SIG-M5 treated with dmso at 0.1 percent for 504 hours (cell line): Measurements from ENCODE around the gene ACIN1.

ENCODE experiments used
- DNase-seq: peaks from one replicate; lab custom pipeline; 2025; ENCODE audit not compliant: unreplicated experiment; lab: John Stamatoyannopoulos, UW

Gene ACIN1

DNA sequence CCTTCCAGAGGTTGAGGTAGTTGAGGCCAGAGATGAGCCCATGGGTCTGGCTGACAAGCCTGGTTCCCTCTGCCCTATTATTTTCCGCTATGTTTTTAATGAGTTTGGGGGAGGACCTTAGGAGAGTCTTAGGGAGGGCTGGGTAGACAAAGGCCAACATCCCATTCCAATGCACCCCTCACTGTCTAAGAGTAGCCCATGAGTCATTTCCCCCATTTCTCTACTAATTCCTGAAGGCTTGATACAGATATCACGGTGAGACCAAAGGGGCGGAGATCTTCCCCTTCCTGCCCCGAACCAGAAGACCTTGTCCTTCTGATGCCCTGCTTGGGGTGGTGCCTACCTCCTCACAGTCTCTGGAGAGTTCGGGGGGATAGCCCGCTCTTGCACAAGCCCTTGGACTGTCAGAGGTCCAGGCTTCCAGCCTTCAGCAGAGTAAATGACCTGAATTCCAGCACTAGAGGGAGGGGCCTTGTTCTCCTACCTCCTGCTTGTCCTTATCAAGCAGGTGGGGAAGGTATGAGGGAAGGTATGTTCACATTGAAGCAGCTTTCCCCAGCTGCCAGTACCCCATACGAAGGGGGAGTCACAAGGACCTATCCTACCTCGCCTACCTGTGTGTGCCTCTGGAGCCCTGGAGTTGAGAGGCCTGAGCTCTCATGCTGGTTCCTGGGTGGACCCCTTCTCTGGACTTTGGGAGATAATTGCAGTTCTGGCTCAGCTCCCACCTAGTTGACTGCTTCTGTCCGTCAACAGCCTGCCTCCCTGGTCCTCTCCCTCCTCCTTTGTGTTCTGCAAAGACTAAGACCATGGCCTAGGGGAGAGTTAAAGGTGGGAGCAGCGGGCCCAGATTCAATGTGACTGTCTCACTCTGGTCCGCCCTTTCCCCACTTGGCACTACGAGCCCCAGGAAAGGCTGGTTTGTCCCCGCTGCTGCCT lies 49.2 kb downstream of the ACIN1 start:
- no peak for DNase-seq

DNA sequence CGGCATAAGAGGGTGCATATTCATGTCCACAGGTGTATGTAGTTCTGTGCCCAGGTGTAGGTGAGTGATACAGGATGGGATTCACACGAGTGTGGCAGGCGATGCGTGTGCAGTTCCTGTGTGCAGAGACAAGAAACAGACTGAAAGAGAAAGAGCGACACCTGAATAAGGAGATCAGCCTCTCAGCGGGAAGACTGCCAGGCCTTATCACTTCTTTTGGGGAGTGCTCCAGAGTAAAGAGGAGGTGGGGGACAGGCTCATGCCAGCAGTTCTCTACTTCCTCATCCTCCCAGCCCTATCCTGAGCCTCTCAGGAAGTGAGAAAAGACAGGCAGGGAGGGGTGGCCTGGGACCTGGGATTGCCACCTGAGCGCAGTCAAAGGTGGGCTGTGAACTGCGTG lies 50.1 kb downstream of the ACIN1 start:
- no peak for DNase-seq

GRCh38 chr14:23043754-23044153 lies 51.2 kb downstream of the ACIN1 start:
- no peak for DNase-seq

GRCh38 chr14:23043145-23043544 lies 51.8 kb downstream of the ACIN1 start:
- no peak for DNase-seq

- no peak for DNase-seq
These were observed 52.6 kb downstream of the ACIN1 start, which contains the start of gene PSMB11 for GRCh38 chr14:23042162-23042965. TSS of gene PSMB11 (plus strand) at chr14:23042212. CDS start at chr14:23042226, 14 bp downstream.

DNA sequence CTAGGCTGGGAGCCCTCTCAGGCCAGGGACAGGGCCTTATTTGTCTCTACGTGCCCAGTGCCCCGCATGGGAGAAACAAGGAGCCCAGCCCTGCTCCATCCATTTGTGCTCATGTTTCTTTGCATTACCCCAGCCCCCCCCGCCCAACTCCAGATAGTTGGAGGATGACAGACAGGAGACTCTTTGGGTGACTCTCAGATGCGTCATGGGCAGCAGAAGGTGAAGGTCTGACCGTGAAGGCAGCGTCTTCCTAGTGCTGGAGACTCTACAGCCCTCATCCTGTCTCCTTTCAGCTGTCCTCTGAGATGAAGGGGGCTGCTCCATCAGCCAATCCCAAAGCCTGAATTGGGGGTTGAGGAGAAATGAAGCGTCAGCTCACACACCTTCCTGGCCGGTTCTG lies 53.2 kb downstream of the ACIN1 start:
- DNase-seq: no peak

DNA sequence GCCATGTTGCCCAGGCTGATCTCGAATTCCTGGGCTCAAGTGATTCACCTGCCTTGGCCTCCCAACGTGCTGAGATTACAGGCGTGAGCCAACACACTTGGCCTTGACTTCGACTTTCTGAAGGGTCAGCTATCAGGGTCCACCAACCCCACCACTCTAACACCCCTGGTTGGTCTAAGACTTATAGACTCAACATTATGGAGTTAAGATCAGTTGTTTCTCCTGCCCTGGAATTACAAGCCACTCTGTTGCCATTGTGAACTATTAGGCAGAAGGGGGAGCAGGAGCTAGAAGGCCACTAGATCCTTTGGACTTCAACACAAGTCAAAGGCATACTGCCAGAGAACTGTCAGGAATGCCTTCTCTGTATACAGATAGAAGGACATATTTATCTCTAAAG lies 54.8 kb downstream of the ACIN1 start:
- DNase-seq: no peak

DNA sequence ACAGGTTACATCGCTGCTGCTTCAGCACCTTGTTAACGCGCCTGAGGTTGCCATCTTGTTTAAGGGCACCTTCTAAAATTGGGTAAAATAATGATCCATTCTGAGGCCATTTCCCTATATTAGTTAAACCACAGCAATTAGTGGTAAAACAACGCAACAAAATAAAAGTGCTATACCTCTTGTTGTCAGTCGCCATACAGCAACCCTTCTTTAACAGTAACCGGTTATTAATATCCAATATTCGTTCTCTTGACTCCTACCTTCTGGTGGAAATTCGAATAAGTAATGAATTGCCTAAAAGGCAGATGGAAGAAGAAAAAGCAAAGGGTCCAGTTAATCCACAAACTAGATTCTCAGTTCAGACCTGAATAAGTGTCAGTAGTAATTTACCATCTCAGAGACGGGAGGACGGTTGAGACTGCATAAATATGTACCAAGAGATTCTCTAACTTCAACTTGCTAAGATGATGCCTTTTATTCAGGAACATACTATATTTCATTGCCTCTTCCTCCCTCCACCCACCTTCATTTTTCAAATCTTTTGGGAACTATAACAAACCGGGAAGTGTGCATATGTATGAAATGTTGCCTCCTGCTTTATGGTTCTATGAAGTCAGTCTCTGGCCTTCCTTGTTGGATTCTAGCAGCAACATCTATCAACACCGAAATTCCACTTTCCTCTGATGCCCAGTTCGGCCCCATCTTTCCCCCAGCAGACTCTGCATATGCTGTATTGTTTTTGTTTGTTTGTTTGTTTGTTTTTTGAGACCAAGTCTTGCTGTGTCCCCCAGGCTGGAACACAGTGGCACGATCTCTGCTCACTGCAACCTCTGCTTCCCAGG lies 59.4 kb downstream of the ACIN1 start:
- no peak for DNase-seq

DNA sequence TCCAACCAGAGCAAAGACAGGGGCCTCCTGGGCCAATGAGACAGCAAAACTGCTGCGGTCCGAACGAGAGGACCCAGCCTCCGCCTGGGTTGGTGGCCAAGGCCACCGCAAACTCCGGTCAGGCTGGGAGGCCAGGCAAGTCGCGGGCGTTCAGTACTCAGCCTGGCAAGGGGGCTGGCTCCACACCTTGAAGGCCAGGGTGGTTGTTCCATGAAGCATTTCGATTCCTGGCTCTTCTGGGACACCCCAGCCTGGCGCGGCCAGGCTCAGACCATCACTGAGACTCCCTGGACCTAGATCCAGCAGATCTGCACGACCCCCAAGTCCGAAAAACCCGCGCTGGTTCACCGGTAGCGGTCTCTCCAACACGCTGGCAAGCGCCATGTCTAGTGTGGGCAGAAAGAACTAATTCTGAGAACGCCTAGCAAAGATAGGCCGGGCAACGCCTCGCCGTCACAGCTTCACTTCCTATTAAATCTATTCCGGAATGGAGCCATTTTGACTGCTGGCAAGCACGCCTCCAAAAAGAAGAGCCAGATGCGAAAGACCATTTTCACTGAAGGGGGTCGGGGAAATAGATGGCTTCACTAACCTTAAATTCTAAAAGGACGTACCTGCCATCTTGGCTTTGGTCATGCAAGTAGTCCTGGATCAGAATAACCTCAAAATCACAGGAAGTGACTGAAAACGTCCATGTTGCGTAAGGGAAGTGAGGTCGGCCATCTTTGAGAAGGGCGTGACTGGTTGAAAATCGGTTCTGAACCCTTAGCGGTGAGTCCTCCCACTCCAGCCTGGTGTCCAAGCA lies 60.2 kb downstream of the ACIN1 start, which contains the start of gene PSMB5:
PSMB5 (minus strand) TSS at position 403 of the 805 bp plus-strand sequence; CDS start at position 384, 19 bp downstream.
- DNase-seq: no peak

DNA sequence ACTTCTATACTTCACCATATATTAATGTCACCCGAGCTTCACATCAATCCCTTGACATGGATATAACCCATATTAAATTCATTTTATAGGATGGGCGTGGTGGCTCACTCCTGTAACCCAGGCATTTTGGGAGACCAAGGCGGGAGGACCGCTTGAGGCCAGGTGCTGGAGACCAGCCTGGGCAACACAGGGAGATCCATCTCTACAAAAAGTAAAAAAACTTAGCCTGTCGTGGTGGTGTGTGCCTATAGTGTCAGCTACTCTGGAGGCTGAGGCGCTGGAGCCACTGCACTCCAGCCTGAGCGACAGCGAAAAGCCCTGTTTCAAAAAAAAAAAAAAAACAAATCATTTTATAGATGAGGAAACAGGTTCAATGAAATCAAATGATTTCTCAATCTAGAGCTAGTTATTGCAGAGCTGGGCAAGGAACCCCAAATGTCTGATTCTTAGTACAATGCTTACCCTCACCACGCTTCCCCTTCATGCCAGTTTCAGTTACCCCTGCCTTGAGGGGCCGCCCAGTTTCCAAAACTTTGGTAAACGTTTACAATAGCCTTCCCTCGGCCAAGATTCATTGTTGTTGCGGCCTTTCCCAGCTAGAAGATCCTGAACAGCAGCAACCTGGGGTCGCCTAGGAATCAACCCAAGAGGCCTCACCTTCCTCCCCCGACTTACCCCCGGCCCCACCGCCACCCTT lies 61.0 kb downstream of the ACIN1 start:
- DNase-seq: no peak

DNA sequence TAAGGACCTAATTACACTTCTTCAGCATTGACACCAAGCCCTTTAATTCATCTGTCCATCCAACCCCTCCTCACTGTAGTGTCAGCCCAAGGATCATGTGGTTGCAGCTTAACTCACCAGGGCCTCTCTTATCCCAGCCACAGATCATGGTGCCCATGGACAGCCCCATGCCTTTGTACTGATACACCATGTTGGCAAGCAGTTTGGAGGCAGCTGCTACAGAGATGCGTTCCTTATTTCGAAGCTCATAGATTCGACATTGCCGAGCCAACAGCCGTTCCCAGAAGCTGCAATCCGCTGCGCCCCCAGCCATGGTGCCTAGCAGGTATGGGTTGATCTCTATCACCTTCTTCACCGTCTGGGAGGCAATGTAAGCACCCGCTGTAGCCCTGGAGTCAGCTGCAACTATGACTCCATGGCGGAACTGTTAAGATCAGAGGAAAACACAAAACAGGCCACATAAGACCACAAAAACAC lies 61.6 kb downstream of the ACIN1 start:
- no peak for DNase-seq

- no peak for DNase-seq
These were observed 64.0 kb downstream of the ACIN1 start for GRCh38 chr14:23030936-23031335.

- no peak for DNase-seq
These were observed 66.1 kb downstream of the ACIN1 start for GRCh38 chr14:23028799-23029198.

- DNase-seq: no peak
These were observed 69.7 kb downstream of the ACIN1 start for GRCh38 chr14:23025151-23025814.

- no peak for DNase-seq
These were observed 70.3 kb downstream of the ACIN1 start for GRCh38 chr14:23024612-23025075.

DNA sequence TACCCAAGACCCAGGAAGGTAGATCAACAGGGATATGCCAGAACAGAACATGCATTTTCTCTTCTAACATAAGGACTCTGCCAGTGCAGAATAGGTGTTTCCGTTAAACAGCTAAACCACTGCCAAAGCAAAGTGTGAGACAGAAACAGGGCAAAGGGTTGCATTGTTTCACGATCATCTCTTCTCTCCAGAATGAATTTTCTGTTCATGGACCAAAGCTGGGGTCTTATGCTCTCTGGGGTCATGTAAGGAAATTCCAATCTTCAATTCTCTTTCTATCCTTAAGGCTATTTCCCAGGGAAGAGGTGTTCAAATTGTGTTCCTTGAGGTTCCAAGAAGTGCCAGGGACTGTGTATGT lies 71.2 kb downstream of the ACIN1 start:
- DNase-seq: no peak

- no peak for DNase-seq
These were observed 71.7 kb downstream of the ACIN1 start for GRCh38 chr14:23023022-23023794.

DNA sequence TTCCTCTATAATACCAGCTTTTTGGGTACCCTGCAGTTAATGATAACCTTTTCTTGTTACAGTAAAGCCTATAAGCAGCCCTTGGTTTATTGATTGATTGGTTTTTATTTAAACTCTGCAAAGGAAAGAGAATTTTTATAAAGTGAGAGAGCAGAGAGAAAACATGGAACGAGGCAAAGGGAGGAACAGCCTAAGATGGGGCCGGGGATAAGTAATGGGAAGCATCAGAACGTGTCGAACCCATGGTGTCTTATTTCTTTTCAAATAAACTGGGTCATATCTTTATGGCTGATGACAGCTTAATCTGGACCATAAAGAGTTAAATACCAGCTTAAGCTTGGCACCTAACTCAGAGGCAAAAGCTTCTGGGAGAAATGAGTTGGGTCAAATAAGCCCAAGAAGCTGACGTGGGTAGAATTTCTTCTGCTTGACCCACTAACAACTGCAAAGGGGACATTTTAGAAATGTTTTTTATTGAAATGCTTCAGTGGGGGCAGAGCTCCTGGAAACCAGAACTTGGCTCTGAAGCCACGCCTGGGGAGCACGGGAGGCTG lies 73.0 kb downstream of the ACIN1 start:
- DNase-seq: no peak
